ENCODE data around the gene IGF2R.
"Not testable (repeated sequence)": the region's sequence is repeated elsewhere in the genome, so short reads cannot be mapped to it uniquely, and the experiment has no call there.

Gene IGF2R

DNA sequence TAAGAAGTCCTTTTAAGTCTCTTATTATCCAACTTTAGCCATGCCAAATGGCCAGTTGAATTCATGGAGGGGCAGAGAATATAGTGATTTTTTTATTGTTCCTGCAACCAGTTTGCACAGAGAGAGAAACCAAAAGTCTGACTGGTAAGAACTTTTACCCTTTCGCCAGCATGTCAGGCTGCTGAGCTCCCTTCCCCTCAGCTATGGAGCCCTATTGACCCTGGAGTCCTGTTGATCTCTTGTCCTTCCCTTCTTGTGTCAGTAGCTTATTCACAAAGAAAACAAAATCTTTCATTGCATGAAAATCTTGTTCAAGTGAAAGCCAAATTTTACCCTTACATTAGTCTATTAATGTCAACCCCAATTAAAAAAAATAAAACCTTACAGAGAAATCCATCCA is 151.2 kb downstream of the IGF2R start:
- no peak for DNase-seq (ENCODE audit: low spot score)
- TF ChIP-seq, protein P1, sequence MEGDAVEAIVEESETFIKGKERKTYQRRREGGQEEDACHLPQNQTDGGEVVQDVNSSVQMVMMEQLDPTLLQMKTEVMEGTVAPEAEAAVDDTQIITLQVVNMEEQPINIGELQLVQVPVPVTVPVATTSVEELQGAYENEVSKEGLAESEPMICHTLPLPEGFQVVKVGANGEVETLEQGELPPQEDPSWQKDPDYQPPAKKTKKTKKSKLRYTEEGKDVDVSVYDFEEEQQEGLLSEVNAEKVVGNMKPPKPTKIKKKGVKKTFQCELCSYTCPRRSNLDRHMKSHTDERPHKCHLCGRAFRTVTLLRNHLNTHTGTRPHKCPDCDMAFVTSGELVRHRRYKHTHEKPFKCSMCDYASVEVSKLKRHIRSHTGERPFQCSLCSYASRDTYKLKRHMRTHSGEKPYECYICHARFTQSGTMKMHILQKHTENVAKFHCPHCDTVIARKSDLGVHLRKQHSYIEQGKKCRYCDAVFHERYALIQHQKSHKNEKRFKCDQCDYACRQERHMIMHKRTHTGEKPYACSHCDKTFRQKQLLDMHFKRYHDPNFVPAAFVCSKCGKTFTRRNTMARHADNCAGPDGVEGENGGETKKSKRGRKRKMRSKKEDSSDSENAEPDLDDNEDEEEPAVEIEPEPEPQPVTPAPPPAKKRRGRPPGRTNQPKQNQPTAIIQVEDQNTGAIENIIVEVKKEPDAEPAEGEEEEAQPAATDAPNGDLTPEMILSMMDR (IDR thresholded peaks at IDR 0.05; ENCODE audit: extremely low read depth, missing control alignments) = no peak

DNA sequence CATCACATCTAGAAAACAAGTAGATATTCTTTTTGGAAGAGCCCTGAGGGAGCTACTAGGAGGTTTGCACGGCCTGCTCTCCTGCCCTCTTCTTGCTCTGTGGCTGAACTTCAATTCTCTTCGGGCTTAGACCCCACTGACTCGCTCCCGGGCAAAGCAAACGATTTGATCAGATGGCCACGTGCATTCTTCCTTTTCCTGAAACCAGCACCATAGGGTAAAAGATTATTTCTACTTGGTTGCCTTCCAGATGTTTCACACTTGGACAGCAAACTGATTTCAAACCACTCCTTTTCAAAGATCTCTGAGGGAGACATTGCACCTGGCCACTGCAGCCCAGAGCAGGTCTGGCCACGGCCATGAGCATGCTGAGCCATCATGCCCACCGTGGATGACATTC is 152.7 kb downstream of the IGF2R start, which contains the start of gene SLC22A1:
Gene SLC22A1 (plus strand): TSS at position 258 of the 400 bp plus-strand sequence. CDS start 121 bp downstream, at position 379.
- TF ChIP-seq, protein P1 (IDR thresholded peaks at IDR 0.05; ENCODE audit: extremely low read depth, missing control alignments) = no peak
- DNase-seq (ENCODE audit: low spot score) = no peak

DNA sequence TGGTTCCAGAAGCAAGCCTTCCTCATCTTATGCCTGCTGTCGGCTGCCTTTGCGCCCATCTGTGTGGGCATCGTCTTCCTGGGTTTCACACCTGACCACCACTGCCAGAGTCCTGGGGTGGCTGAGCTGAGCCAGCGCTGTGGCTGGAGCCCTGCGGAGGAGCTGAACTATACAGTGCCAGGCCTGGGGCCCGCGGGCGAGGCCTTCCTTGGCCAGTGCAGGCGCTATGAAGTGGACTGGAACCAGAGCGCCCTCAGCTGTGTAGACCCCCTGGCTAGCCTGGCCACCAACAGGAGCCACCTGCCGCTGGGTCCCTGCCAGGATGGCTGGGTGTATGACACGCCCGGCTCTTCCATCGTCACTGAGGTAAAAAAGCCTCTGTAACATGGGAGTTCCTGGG is 153.1 kb downstream of the IGF2R start:
- DNase-seq (ENCODE audit: low spot score) = no peak
- TF ChIP-seq, protein P1 (IDR thresholded peaks at IDR 0.05; ENCODE audit: extremely low read depth, missing control alignments) = no peak

DNA sequence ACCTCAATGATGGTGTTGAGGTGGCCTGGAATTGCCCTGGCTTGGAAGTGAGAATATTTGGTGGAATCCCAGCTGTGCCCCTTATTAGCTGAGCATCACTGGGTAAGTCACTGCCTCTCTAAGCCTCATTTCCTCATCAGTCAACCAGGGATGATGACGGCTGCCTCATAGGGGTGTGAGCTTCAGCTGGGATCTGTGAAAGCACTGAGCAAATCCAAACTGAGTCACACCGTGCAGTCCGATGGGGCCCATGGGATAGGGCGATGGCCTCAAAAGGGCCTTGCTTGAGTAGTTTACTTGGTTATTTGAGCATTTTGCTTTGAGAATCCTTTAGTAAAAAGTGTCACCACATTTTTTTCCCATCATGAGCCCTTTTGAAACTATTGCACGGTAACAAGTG is 153.9 kb downstream of the IGF2R start:
- TF ChIP-seq, protein P1 (IDR thresholded peaks at IDR 0.05; ENCODE audit: extremely low read depth, missing control alignments) = no peak
- DNase-seq (ENCODE audit: low spot score) = no peak

DNA sequence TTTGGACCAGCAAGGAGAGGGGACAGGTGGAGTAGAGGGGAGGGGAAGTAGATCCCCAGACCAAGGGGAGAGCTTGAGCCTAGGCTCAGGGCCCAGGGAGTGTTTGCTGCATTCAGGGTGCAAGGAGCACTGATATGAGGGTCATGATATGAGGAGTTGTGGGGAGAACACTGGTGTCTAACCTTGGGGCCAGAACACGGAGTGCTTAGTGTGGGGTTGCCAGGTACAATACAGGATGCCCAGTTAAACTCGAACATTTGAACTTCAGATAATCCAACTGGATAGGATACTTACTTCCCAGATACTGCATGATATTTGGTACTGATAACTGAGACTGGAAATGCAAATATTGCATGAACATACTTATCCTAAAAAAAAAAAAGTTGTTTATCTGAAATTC is 155.1 kb downstream of the IGF2R start:
- TF ChIP-seq, protein P1 (IDR thresholded peaks at IDR 0.05; ENCODE audit: extremely low read depth, missing control alignments) = no peak
- no peak for DNase-seq (ENCODE audit: low spot score)

DNA sequence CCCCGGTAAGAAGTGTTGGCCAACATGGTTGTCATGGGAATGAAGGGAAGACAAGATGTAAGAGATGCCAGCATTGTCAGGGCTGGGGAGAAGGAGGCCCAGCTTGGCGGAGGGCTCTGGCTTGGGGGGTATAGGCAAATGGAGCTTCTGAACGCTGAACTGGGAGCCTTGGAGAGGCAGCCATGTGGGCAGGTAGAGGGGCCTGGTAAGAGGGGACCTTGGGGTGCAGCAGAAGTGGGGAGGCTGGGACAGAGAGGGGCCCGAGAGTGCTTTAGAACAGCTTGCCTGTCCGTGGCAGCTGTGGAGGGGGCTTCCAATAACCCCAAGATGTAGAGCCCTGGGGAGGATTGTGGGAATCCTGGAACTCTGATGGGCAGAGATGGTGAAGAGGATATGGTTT is 155.7 kb downstream of the IGF2R start:
- TF ChIP-seq, protein P1 (IDR thresholded peaks at IDR 0.05; ENCODE audit: extremely low read depth, missing control alignments) = no peak
- no peak for DNase-seq (ENCODE audit: low spot score)

DNA sequence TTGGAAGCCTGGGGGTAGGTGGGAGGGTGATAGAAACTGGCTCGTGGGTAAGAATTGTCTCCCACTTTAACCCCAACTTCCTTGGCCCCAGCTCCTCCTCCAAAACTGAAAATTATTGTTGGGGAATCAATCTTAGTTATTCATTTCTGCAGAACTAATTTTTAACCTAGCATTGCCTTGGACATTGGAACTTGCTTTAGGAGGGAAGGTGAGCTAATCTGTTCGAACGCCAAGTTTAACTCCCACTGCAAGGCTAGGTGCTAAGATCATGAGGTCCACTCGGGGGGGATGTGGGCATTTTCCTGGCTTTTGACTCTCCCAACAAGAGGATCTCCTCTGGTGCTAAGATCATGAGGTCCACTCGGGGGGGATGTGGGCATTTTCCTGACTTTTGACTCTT is 156.2 kb downstream of the IGF2R start:
- not testable (repeated sequence) for DNase-seq (ENCODE audit: low spot score)

DNA sequence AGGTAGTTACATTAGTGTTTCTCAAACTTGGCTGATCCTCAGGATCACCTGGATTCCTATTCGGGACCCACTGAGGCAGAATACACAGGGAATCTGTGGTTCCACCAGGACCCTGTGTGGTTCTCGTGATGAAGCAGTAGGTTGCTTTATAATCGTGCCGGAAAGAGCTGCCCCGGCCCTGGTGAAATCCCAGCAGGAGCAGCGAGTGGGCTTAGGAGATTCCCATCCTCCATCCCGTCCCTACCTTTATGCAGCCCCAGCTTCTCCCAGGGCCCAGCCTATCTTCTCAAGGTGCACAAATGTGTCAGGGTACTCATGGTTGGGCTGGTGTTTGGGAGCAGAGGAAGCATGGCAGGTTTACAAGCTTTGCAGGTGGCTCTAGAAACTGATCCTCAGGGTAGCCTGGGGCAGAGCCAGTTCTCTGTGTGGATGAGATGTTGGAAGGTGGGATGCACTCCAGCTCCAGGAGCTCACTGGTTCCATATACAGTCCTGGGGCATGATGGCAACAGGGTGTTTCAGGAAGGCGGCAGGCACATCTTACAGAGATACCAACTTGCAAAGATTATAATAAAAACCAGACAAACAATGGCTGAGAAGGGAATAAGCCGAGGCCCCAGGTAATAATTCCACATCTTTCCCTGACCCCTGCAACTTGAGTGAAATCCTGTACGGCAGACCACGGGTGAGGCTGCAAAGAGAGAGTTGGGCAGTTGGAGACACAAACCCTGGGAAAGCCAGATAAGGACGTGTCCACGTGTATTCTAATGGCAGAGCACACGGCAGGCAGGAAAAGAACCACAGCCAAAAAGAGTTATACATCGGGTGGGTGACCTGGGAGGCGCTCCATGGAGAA is 158.6 kb downstream of the IGF2R start:
- no peak for DNase-seq (ENCODE audit: low spot score)
- TF ChIP-seq, protein P1 (IDR thresholded peaks at IDR 0.05; ENCODE audit: extremely low read depth, missing control alignments) = no peak
